IgD-negative memory B cell (primary cell): ENCODE results near the gene SPTLC1. TPM values are rescaled to one million over a fixed set of nuclear protein-coding genes. Genes with fewer than 3 reads are reported as not detected.

Experiments used
- H3K27ac Mint-ChIP-seq, 3 donors: one replicate each; pipeline ENCODE4 v1.8.0; 2020 to 2022; ENCODE audit warnings: mild to moderate bottlenecking in 3 of 3, mixed read lengths in 3 of 3, moderate library complexity in 1 of 3
- H3K27me3 Mint-ChIP-seq: one replicate; pipeline ENCODE4 v1.8.0; 2021; ENCODE audit warnings: mixed read lengths
- H3K36me3 Mint-ChIP-seq: one replicate; pipeline ENCODE4 v1.8.0; 2020; ENCODE audit warnings: mild to moderate bottlenecking, mixed read lengths
- H3K4me1 Mint-ChIP-seq, 3 donors: one replicate each; pipeline ENCODE4 v1.8.0; 2020 to 2022; ENCODE audit warnings: mixed read lengths in 3 of 3, mild to moderate bottlenecking in 1 of 3
- H3K4me3 Mint-ChIP-seq, 4 donors: one replicate each; pipeline ENCODE4 v1.8.0; 2020 to 2022; ENCODE audit warnings: mild to moderate bottlenecking in 4 of 4, mixed read lengths in 4 of 4, moderate library complexity in 3 of 4
- H3K9me3 Mint-ChIP-seq, 3 donors: one replicate each; pipeline ENCODE4 v1.8.0; 2020 to 2021; ENCODE audit warnings: mixed read lengths in 3 of 3, mild to moderate bottlenecking in 1 of 3
- polyA plus RNA-seq: library from polyadenylated mRNA; unstranded; fragments of 300-500 nt; fragmentation: Illumina TruSeq; gene quantifications from one replicate; pipeline ENCODE4 v1.2.3, GENCODE V29; 2021

SPTLC1 gene
- polyA plus RNA-seq, 1 donor from 2014 or later = 26.7 TPM

DNA sequence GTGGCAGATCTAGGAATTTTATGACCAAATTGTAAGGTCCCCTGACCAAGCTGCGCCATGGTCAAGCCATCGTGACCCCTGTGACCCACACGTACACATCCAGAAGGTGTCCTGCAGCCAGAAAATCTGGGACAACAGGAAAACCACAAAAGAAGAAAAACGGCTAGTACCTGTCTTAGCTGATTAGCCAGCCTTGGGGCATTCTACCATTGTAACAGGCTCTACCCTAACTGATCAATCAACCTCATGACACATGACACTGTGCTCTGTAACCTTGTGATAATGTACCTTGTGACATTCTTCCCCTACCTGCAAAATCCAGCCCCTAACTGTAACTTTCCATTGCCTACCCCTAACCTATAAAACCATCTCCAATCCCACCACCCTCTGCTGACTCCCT is 43.6 kb downstream of the SPTLC1 start:
- no peaks in the 10 kb centered on the region for H3K4me1 Mint-ChIP-seq
- H3K27me3 Mint-ChIP-seq = no peaks in the 10 kb centered on the region
- H3K4me3 Mint-ChIP-seq = no peak overlapping the region
- H3K27ac Mint-ChIP-seq = no peak overlapping the region
- no peaks in the 10 kb centered on the region for H3K9me3 Mint-ChIP-seq
- H3K36me3 Mint-ChIP-seq = peaks cover 16% of the 10 kb centered on the region

GRCh38 chr9:92066168-92066567 is 49.0 kb downstream of the SPTLC1 start:
- Mint-ChIP-seq H3K36me3 (peaks cover 39% of the 10 kb centered on the region), H3K4me1 (no peaks in the 10 kb centered on the region), H3K4me3 (no peak overlapping the region), H3K27ac (no peak overlapping the region), H3K9me3 (peaks cover 4 to 28% (median 13%) of the 10 kb centered on the region in 3 donors), H3K27me3 (no peaks in the 10 kb centered on the region)

GRCh38 chr9:92064711-92065110 is 50.5 kb downstream of the SPTLC1 start:
- H3K27me3 Mint-ChIP-seq = no peaks in the 10 kb centered on the region
- no peak overlapping the region for H3K4me3 Mint-ChIP-seq
- peaks cover 44% of the 10 kb centered on the region for H3K36me3 Mint-ChIP-seq
- peaks cover 0 to 1% (median 0%) of the 10 kb centered on the region in 3 donors for H3K4me1 Mint-ChIP-seq
- no peak overlapping the region for H3K27ac Mint-ChIP-seq
- H3K9me3 Mint-ChIP-seq = peaks cover 4 to 32% (median 18%) of the 10 kb centered on the region in 3 donors

- no peak overlapping the region for H3K4me3 Mint-ChIP-seq
- H3K36me3 Mint-ChIP-seq = peaks cover 40% of the 10 kb centered on the region
- H3K27ac Mint-ChIP-seq = no peak overlapping the region
- H3K27me3 Mint-ChIP-seq = no peaks in the 10 kb centered on the region
- peaks cover 3 to 32% (median 18%) of the 10 kb centered on the region in 3 donors for H3K9me3 Mint-ChIP-seq
- peaks cover 0 to 1% (median 0%) of the 10 kb centered on the region in 3 donors for H3K4me1 Mint-ChIP-seq
Measured at GRCh38 chr9:92061184-92061583, 54.0 kb downstream of the SPTLC1 start.

GRCh38 chr9:92059661-92060060 is 55.6 kb downstream of the SPTLC1 start:
- peaks cover 0 to 1% (median 0%) of the 10 kb centered on the region in 3 donors for H3K4me1 Mint-ChIP-seq
- H3K9me3 Mint-ChIP-seq = peaks cover 3 to 32% (median 18%) of the 10 kb centered on the region in 3 donors
- no peaks in the 10 kb centered on the region for H3K27me3 Mint-ChIP-seq
- H3K4me3 Mint-ChIP-seq = no peak overlapping the region
- no peak overlapping the region for H3K27ac Mint-ChIP-seq
- peaks cover 32% of the 10 kb centered on the region for H3K36me3 Mint-ChIP-seq

DNA sequence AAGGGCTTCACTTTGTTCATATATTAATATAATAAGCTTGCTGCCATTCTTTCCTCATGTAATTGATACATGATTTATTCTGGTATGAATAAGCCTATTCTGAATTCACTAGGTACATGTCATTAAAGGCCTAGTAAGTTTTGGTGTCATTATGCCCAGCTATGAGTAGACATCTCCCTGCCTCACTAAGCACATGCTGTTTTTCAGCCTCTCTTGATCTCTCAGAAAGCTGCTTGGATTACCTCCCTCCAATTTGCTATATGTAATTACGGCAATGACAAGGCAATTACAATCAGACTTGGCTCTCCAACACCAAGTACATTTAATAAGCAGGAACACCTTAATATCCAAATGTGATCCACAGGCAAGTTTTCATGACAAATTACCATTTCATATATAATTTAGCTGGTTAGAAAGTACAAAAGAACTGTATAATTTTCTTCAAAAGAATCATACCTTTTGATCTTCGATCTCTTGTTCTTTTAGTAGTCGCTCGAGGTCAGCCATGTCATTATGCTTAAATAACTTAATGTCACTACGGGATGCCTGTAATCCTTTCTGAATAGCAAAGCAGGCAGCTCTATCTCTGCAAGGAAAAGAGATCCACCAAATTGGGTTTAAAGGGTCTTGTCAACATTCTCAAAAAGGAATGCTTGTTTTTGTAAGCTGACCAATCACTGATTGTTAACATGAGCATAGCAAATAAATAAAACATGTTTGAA is 56.3 kb downstream of the SPTLC1 start:
- H3K27me3 Mint-ChIP-seq = no peaks in the 10 kb centered on the region
- H3K27ac Mint-ChIP-seq = no peak overlapping the region
- H3K4me3 Mint-ChIP-seq = no peak overlapping the region
- peaks cover 36% of the 10 kb centered on the region for H3K36me3 Mint-ChIP-seq
- peaks cover 0 to 1% (median 0%) of the 10 kb centered on the region in 3 donors for H3K4me1 Mint-ChIP-seq
- peaks cover 3 to 27% (median 18%) of the 10 kb centered on the region in 3 donors for H3K9me3 Mint-ChIP-seq

DNA sequence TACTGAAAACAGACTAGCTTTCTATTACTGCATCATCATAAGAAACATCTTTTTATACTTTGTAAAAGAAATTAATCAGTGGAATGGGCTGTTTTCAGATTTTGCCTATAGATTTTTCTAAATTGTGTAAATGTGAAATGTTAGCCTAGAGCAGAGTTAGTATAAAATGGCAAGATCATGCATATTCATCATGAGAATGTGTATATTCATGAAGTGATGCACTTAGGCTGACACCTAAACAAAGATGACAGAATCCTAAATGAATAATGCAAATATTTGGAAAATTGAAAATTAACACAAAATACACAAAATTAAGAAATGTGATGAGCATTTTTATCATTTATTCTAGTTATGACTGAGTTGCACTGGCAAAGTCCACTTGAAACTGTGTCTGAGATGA is 57.2 kb downstream of the SPTLC1 start:
- Mint-ChIP-seq H3K36me3 (peaks cover 39% of the 10 kb centered on the region), H3K9me3 (peaks cover 3 to 20% (median 16%) of the 10 kb centered on the region in 3 donors)

GRCh38 chr9:92057226-92057625 is 58.0 kb downstream of the SPTLC1 start:
- Mint-ChIP-seq H3K27ac (no peak overlapping the region), H3K36me3 (peaks cover 35% of the 10 kb centered on the region), H3K4me3 (no peak overlapping the region), H3K4me1 (peaks cover 0 to 6% (median 1%) of the 10 kb centered on the region in 3 donors), H3K9me3 (peaks cover under 1 to 12% (median 9%) of the 10 kb centered on the region in 3 donors), H3K27me3 (no peaks in the 10 kb centered on the region)

More for the DNA sequence above, 57.2 kb downstream of the SPTLC1 start:
- Mint-ChIP-seq H3K27me3 (no peaks in the 10 kb centered on the region), H3K4me1 (peaks cover 0 to 6% (median 1%) of the 10 kb centered on the region in 3 donors), H3K4me3 (no peak overlapping the region), H3K27ac (no peak overlapping the region)

GRCh38 chr9:92055624-92056023 is 59.6 kb downstream of the SPTLC1 start:
- Mint-ChIP-seq H3K27ac (no peak overlapping the region), H3K9me3 (no peaks in the 10 kb centered on the region), H3K4me3 (no peak overlapping the region), H3K27me3 (no peaks in the 10 kb centered on the region), H3K4me1 (peaks cover 0 to 6% (median 3%) of the 10 kb centered on the region in 3 donors), H3K36me3 (peaks cover 30% of the 10 kb centered on the region)

GRCh38 chr9:92048924-92049625 is 66.1 kb downstream of the SPTLC1 start:
- H3K9me3 Mint-ChIP-seq = peaks cover 0 to 5% (median 2%) of the 10 kb centered on the region in 3 donors
- H3K4me1 Mint-ChIP-seq = peaks cover 0 to 6% (median 2%) of the 10 kb centered on the region in 3 donors
- H3K27me3 Mint-ChIP-seq = no peaks in the 10 kb centered on the region
- peaks cover 35% of the 10 kb centered on the region for H3K36me3 Mint-ChIP-seq
- H3K4me3 Mint-ChIP-seq = no peak overlapping the region
- no peak overlapping the region for H3K27ac Mint-ChIP-seq

DNA sequence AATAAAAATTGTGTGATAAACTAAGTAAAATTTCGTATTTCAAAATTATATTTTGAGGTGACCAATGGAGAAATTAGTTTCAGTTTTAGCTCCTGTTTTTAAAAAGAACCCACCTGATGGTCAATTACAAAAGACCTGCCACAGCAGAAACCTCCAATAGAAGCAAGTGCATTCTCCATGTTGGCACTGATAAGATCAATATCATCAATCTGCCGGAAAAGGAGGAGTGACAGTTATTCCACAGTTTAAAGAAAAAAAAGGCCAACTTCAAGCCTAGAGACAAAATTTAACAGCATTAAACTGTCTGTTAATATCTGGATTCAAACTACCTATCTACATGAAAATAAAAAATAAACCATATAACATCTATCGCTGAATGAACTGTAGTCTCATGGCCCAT is 67.7 kb downstream of the SPTLC1 start:
- H3K36me3 Mint-ChIP-seq = peaks cover 39% of the 10 kb centered on the region
- no peak overlapping the region for H3K4me3 Mint-ChIP-seq
- H3K9me3 Mint-ChIP-seq = peaks cover 7 to 21% (median 13%) of the 10 kb centered on the region in 3 donors
- H3K27ac Mint-ChIP-seq = no peak overlapping the region
- no peaks in the 10 kb centered on the region for H3K27me3 Mint-ChIP-seq
- H3K4me1 Mint-ChIP-seq = peaks cover 0 to 2% (median 0%) of the 10 kb centered on the region in 3 donors

GRCh38 chr9:92046676-92047075 is 68.5 kb downstream of the SPTLC1 start:
- H3K36me3 Mint-ChIP-seq = peaks cover 44% of the 10 kb centered on the region

GRCh38 chr9:92044936-92045335 is 70.3 kb downstream of the SPTLC1 start:
- no peaks in the 10 kb centered on the region for H3K4me1 Mint-ChIP-seq
- H3K9me3 Mint-ChIP-seq = peaks cover 9 to 28% (median 17%) of the 10 kb centered on the region in 3 donors
- no peak overlapping the region for H3K27ac Mint-ChIP-seq
- no peaks in the 10 kb centered on the region for H3K27me3 Mint-ChIP-seq
- H3K4me3 Mint-ChIP-seq = no peak overlapping the region
- peaks cover 41% of the 10 kb centered on the region for H3K36me3 Mint-ChIP-seq

More at GRCh38 chr9:92046676-92047075, 68.5 kb downstream of the SPTLC1 start:
- H3K27ac Mint-ChIP-seq = no peak overlapping the region
- no peaks in the 10 kb centered on the region for H3K27me3 Mint-ChIP-seq
- peaks cover 9 to 28% (median 17%) of the 10 kb centered on the region in 3 donors for H3K9me3 Mint-ChIP-seq
- no peak overlapping the region for H3K4me3 Mint-ChIP-seq
- peaks cover 0 to 2% (median 0%) of the 10 kb centered on the region in 3 donors for H3K4me1 Mint-ChIP-seq

DNA sequence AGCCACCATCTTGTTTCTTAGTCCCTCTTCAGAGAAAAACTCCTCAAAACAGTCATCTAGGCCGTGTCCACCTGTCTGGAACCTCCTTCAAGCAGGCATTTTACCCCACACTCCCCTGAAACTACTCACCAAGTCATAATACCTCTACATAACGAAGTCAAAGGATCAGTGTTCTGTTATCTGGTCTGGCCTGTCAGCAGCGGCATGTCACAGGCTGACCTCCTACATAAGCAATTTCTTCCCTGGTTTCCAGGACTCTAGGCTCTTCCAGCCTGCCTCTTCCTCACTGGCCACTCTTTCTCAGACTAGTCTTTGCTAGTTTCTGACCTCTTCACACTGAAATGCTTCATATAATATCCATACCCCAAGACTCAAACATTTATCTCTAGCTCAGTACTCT is 72.2 kb downstream of the SPTLC1 start:
- Mint-ChIP-seq H3K9me3 (peaks cover 9 to 28% (median 17%) of the 10 kb centered on the region in 3 donors), H3K4me3 (no peak overlapping the region), H3K36me3 (peaks cover 41% of the 10 kb centered on the region), H3K27me3 (no peaks in the 10 kb centered on the region), H3K4me1 (no peaks in the 10 kb centered on the region), H3K27ac (peak overlapping the region in 1 of 3 donors; percentile 59)

GRCh38 chr9:92042260-92042659 is 73.0 kb downstream of the SPTLC1 start:
- Mint-ChIP-seq H3K4me1 (no peaks in the 10 kb centered on the region), H3K36me3 (peaks cover 39% of the 10 kb centered on the region), H3K4me3 (no peak overlapping the region), H3K27me3 (no peaks in the 10 kb centered on the region), H3K9me3 (peaks cover 9 to 28% (median 17%) of the 10 kb centered on the region in 3 donors), H3K27ac (no peak overlapping the region)
